ENCODE measurements around the gene SUSD3. TPM values are rescaled to one million over a fixed set of nuclear protein-coding genes. Genes with fewer than 3 reads are reported as not detected.

SUSD3 gene
- total RNA-seq, 1 experiment from 2014 or later = 5.0 TPM

DNA sequence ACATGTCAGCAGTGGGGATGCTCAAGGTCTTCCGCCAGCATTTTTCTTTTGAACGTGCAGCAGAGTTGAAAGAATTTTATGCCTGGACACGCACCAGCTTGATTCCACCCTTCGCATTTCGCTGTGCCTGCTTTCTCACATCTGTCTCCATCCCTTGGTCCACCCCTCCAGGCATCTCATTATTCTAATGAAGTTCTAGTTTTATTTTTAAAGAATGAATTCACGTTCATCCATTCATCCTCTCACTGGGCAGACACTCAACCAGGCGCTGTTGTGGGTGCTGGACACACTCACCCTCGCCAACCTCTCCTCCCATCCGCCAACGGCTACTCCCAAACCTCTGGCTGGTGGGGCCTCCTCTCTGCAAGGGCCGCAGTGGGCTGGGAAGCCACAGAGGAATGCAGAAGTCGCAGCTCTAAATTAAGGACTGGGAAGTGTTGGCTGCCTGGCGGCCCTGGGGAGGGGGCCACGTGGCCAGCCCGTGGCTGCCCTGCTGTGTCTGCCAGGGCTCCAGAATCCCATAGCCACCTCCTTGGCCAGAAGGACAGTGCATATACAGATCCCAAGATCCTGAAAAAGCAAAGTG is 6.7 kb downstream of the SUSD3 start:
- intact Hi-C loops (cut with micrococcal nuclease; ENCODE audit: unreplicated experiment) = no loop called here
- H3K36me3 ChIP-seq (ENCODE audit: control insufficient read depth, insufficient read depth, low read length) = no peaks in the 10 kb centered on the region
- H3K27me3 ChIP-seq (ENCODE audit: control insufficient read depth, insufficient read depth, low read length) = no peaks in the 10 kb centered on the region
- no peak overlapping the region for H3K4me3 ChIP-seq (ENCODE audit: low read depth in 2 of 2, low read length in 2 of 2)
- BruUV-seq (replicated peaks) = no TSS peak
- TF ChIP-seq CTCF (IDR thresholded peaks at IDR 0.05) (no peak), POLR2AphosphoS5 (IDR thresholded peaks at IDR 0.05; ENCODE audit: low read depth, low read length) (no peak), REST (IDR thresholded peaks at IDR 0.05; ENCODE audit: insufficient read depth in 1 of 2, low read depth in 2 of 2, low read length in 1 of 2) (no peak), SIN3A (IDR thresholded peaks at IDR 0.05; ENCODE audit: borderline replicate concordance, insufficient read depth, low read depth, low read length) (no peak), TCF7L2 (IDR thresholded peaks at IDR 0.05; ENCODE audit: low read depth, low read length) (no peak)
- in situ Hi-C loops (cut with HindIII; ENCODE audit: low pct_unique_long_range_greater_than_20kb, low sequenced_read_pairs) = no loop called here
- DNase-seq (ENCODE audit: low read depth, low spot score) (no peak), ATAC-seq (no peak)
- peaks cover 12% of the 10 kb centered on the region for H3K4me1 ChIP-seq (ENCODE audit: control insufficient read depth, insufficient read depth, low read length)
- H3K9me3 ChIP-seq (ENCODE audit: control insufficient read depth, insufficient read depth, low read depth, low read length) = no peaks in the 10 kb centered on the region
- H3K27ac ChIP-seq (ENCODE audit: low read length) = no peak overlapping the region
- POLR2A ChIA-PET = no interaction called here
- CTCF ChIA-PET = no interaction called here

DNA sequence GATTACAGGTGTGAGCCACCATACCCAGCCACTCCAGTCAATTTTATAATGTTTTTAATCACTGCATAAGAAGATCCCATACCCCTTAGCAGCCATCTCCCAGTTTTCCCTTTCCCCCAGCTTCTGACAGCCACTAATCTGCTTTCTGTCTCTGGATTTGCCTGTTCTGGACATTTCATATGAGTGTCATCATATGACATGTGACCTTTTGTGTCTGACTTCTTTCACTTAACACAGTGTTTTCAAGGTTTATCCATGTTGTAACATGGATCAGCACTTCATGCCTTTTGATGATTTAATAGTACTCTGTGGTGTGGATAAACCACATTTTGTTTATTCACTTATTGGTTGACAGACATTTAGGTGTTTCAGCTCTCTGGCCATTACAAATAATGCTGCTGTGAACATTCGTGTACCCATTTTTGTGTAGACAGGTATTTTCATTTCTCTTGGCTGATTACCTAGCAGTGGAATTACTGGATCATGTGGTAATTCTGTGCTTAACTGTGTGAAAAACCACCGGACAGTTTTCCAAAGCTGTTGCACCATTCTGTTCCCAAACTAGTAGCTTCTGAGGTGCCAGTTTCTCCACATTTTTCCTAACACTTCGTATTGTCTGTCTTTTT is 8.6 kb downstream of the SUSD3 start:
- CTCF ChIA-PET = interaction anchor here (0.6 kb wide), 1 partner anchor 16 kb away, joined by 7 read pairs; no protein-coding TSS in a partner anchor
- no TSS peak for BruUV-seq (replicated peaks)

DNA sequence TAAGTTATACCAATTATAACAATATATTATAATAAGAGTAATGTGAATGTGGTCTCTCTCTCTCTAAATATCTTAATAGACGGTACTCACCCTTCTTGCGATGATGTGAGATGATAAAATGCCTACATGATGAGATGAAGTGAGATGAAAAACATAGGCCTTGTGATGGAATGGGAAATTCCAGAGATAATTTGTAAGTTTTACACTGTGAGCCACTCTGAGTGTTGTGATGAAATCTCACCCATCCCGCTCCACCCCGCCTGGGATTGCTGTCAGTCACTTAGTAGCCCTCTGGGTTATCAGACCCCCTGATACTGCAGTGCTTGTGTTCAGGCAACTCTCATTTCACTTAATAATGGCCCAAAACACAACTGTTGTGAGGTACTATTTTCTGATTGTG is 10.5 kb downstream of the SUSD3 start:
- no peaks in the 10 kb centered on the region for H3K9me3 ChIP-seq (ENCODE audit: control insufficient read depth, insufficient read depth, low read depth, low read length)
- no peak overlapping the region for H3K27ac ChIP-seq (ENCODE audit: low read length)
- DNase-seq (ENCODE audit: low read depth, low spot score) (no peak), ATAC-seq (no peak)
- BruUV-seq (replicated peaks) = no TSS peak
- intact Hi-C loops (cut with micrococcal nuclease; ENCODE audit: unreplicated experiment) = no loop called here
- H3K4me3 ChIP-seq (ENCODE audit: low read depth in 2 of 2, low read length in 2 of 2) = no peak overlapping the region
- 0 out of 2 replicates have a peak, but pooled peaks cover 2% of the 10 kb centered on the region for H3K4me1 ChIP-seq (ENCODE audit: control insufficient read depth, insufficient read depth, low read length)
- H3K27me3 ChIP-seq (ENCODE audit: control insufficient read depth, insufficient read depth, low read length) = no peaks in the 10 kb centered on the region
- in situ Hi-C loops (cut with HindIII; ENCODE audit: low pct_unique_long_range_greater_than_20kb, low sequenced_read_pairs) = no loop called here
- H3K36me3 ChIP-seq (ENCODE audit: control insufficient read depth, insufficient read depth, low read length) = no peaks in the 10 kb centered on the region
- TF ChIP-seq TCF7L2 (IDR thresholded peaks at IDR 0.05; ENCODE audit: low read depth, low read length) = no peak
- no peak for TF ChIP-seq POLR2AphosphoS5 (IDR thresholded peaks at IDR 0.05; ENCODE audit: low read depth, low read length)
- no peak for TF ChIP-seq SIN3A (IDR thresholded peaks at IDR 0.05; ENCODE audit: borderline replicate concordance, insufficient read depth, low read depth, low read length)
- no peak for TF ChIP-seq REST (IDR thresholded peaks at IDR 0.05; ENCODE audit: insufficient read depth in 1 of 2, low read depth in 2 of 2, low read length in 1 of 2)
- TF ChIP-seq CTCF (IDR thresholded peaks at IDR 0.05) = no peak
- CTCF ChIA-PET = interaction anchor here (0.6 kb wide), 1 partner anchor 1342 kb away, joined by 3 read pairs; no protein-coding TSS in a partner anchor
- POLR2A ChIA-PET = no interaction called here

More for the DNA sequence above, 8.6 kb downstream of the SUSD3 start:
- POLR2A ChIA-PET = no interaction called here
- H3K4me3 ChIP-seq (ENCODE audit: low read depth in 2 of 2, low read length in 2 of 2) = no peak overlapping the region
- H3K27ac ChIP-seq (ENCODE audit: low read length) = no peak overlapping the region
- no peaks in the 10 kb centered on the region; the same call in 1 of the 2 replicates for H3K4me1 ChIP-seq (ENCODE audit: control insufficient read depth, insufficient read depth, low read length)
- no peaks in the 10 kb centered on the region for H3K9me3 ChIP-seq (ENCODE audit: control insufficient read depth, insufficient read depth, low read depth, low read length)
- intact Hi-C loops (cut with micrococcal nuclease; ENCODE audit: unreplicated experiment) (no loop called here), in situ Hi-C loops (cut with HindIII; ENCODE audit: low pct_unique_long_range_greater_than_20kb, low sequenced_read_pairs) (no loop called here)
- TF ChIP-seq TCF7L2 (IDR thresholded peaks at IDR 0.05; ENCODE audit: low read depth, low read length) = no peak
- DNase-seq (ENCODE audit: low read depth, low spot score) (no peak), ATAC-seq (no peak)
- no peaks in the 10 kb centered on the region for H3K27me3 ChIP-seq (ENCODE audit: control insufficient read depth, insufficient read depth, low read length)
- no peaks in the 10 kb centered on the region for H3K36me3 ChIP-seq (ENCODE audit: control insufficient read depth, insufficient read depth, low read length)
